Nephron progenitor cell (in vitro differentiated cells): ENCODE results near the gene FOXJ2.
"Not testable (repeated sequence)": the region's sequence is repeated elsewhere in the genome, so short reads cannot be mapped to it uniquely, and the experiment has no call there.

Experiments
- DNase-seq: peaks from one replicate; pipeline ENCODE4 v3.0.0; 2021
- H3K27ac Mint-ChIP-seq: 2 replicates; pipeline ENCODE4 v1.8.0; 2021; ENCODE audit warnings: mild to moderate bottlenecking, moderate library complexity, mixed read lengths
- H3K27me3 Mint-ChIP-seq: 2 replicates; pipeline ENCODE4 v1.8.0; 2021; ENCODE audit warnings: mild to moderate bottlenecking, low read depth, mixed read lengths; ENCODE audit not compliant: poor library complexity
- H3K36me3 Mint-ChIP-seq: 2 replicates; pipeline ENCODE4 v1.8.0; 2021; ENCODE audit warnings: low read depth, mixed read lengths
- H3K4me1 Mint-ChIP-seq: 2 replicates; pipeline ENCODE4 v1.8.0; 2021; ENCODE audit warnings: mixed read lengths
- H3K4me3 Mint-ChIP-seq: 2 replicates; pipeline ENCODE4 v1.8.0; 2021; ENCODE audit warnings: mild to moderate bottlenecking, moderate library complexity, mixed read lengths
- H3K9me3 Mint-ChIP-seq: 2 replicates; pipeline ENCODE4 v1.8.0; 2021; ENCODE audit warnings: mild to moderate bottlenecking, moderate library complexity, mixed read lengths
- CTCF ChIP-seq: fragments of 200-600 bp; sonication (generic); IDR thresholded peaks from 2 replicates; pipeline ENCODE4 v1.5.0; 2021; ENCODE audit warnings: antibody characterized with exemption

FOXJ2 gene

DNA sequence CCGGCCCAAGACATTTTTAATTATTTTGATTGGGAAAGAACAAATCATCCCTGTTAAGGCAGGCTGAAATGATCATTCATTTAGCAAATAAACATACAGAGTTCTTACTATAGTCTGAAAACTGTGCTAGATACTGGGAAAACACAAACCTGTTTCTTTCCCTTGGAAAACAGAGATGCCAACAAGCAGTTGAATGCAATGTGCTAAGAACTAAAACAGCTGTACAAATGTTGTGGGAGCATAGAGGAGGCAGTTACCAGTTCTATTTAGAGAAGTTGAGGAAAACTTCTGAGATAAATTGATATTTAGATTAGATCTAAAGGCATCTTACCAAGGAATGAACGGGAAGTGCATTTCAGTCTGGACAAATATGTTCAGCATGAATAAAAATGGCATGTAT lies 46.4 kb downstream of the FOXJ2 start:
- Mint-ChIP-seq H3K27me3 (peaks cover 9% of the 10 kb centered on the region), H3K4me1 (peaks cover 58% of the 10 kb centered on the region), H3K36me3 (no peaks in the 10 kb centered on the region), H3K4me3 (no peak overlapping the region), H3K27ac (no peak overlapping the region), H3K9me3 (no peaks in the 10 kb centered on the region)
- DNase-seq, result no peak
- no peak for TF ChIP-seq CTCF

GRCh38 chr12:8080120-8080519 lies 47.6 kb downstream of the FOXJ2 start:
- no peaks in the 10 kb centered on the region for H3K9me3 Mint-ChIP-seq
- H3K27me3 Mint-ChIP-seq, result peaks cover 9% of the 10 kb centered on the region
- no peak for TF ChIP-seq CTCF
- peak overlapping the region; percentile 1 for H3K27ac Mint-ChIP-seq
- H3K36me3 Mint-ChIP-seq, result peaks cover under 1% of the 10 kb centered on the region
- peaks cover 68% of the 10 kb centered on the region for H3K4me1 Mint-ChIP-seq
- no peak for DNase-seq
- peak overlapping the region; percentile 98 for H3K4me3 Mint-ChIP-seq

GRCh38 chr12:8081251-8081920 lies 48.9 kb downstream of the FOXJ2 start:
- peak overlapping the region; percentile 98 for H3K4me3 Mint-ChIP-seq
- H3K4me1 Mint-ChIP-seq, result peaks cover 71% of the 10 kb centered on the region
- no peaks in the 10 kb centered on the region for H3K9me3 Mint-ChIP-seq
- DNase-seq, result no peak
- H3K27me3 Mint-ChIP-seq, result peaks cover 9% of the 10 kb centered on the region
- no peak for TF ChIP-seq CTCF
- peak overlapping the region; percentile 97 for H3K27ac Mint-ChIP-seq
- peaks cover 5% of the 10 kb centered on the region for H3K36me3 Mint-ChIP-seq

DNA sequence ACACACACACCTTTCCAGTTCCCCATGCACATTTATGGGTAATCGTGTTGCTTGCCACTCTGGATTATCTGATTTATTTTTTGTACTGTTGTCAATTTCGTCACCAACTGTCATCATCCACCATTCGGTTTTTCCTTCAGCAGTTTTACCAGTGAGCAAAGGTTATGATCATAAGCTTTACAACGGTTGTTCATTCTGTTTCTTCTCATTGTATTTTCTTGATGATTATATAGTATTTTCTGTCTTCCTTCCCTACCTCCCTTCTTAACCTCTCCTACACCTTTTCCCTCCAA lies 50.2 kb downstream of the FOXJ2 start:
- peak overlapping the region; percentile 97 for H3K27ac Mint-ChIP-seq
- H3K27me3 Mint-ChIP-seq, result peaks cover 9% of the 10 kb centered on the region
- peaks cover 59% of the 10 kb centered on the region for H3K4me1 Mint-ChIP-seq
- TF ChIP-seq CTCF, result no peak
- H3K4me3 Mint-ChIP-seq, result peak overlapping the region; percentile 98
- peaks cover 5% of the 10 kb centered on the region for H3K36me3 Mint-ChIP-seq
- H3K9me3 Mint-ChIP-seq, result no peaks in the 10 kb centered on the region
- no peak for DNase-seq

- Mint-ChIP-seq H3K27ac (peak overlapping the region; percentile 63), H3K4me3 (peak overlapping the region; percentile 70), H3K4me1 (peaks cover 48% of the 10 kb centered on the region)
- not testable (repeated sequence) for H3K9me3 Mint-ChIP-seq, H3K36me3 Mint-ChIP-seq, H3K27me3 Mint-ChIP-seq
- DNase-seq, result peak; percentile 9
These were observed 51.8 kb downstream of the FOXJ2 start for GRCh38 chr12:8084351-8084750.

GRCh38 chr12:8087666-8088065 lies 55.1 kb downstream of the FOXJ2 start:
- H3K36me3 Mint-ChIP-seq, result peaks cover 24% of the 10 kb centered on the region
- no peaks in the 10 kb centered on the region for H3K9me3 Mint-ChIP-seq
- TF ChIP-seq CTCF, result no peak
- DNase-seq, result no peak
- H3K4me1 Mint-ChIP-seq, result peaks cover 23% of the 10 kb centered on the region
- H3K27ac Mint-ChIP-seq, result no peak overlapping the region
- no peaks in the 10 kb centered on the region for H3K27me3 Mint-ChIP-seq
- no peak overlapping the region for H3K4me3 Mint-ChIP-seq
